NCI-H1105 treated with DMSO at 0.1 percent for 48 hours (cell line): ENCODE measurements around the gene ZNF474.
"Not testable (repeated sequence)": the region's sequence is repeated elsewhere in the genome, so short reads cannot be mapped to it uniquely, and the experiment has no call there.

Experiments
- DNase-seq: peaks from one replicate; lab custom pipeline; 2025; lab: John Stamatoyannopoulos, UW

ZNF474 gene

DNA sequence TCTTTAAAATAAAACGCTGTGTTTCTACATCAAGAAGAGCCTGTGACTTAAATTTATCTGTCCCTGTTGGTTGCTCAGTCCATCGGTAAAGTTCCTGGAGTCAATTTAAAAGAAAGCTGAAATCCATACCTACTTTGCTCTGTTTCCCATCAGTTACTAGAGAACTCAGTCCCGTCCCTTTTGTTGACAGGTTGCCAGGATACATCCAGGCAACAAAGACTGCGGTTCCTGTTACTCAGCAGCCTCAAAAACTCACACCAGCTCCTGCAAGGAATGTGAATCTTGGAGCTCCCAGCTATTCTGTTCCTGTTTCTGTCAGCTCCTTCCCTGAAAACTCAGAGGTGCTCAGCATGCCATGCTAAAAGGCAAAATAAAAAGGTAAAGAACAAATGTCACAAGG, at the start of gene ZNF474:
TSS of gene ZNF474 (plus strand) at position 241 of the 400 bp plus-strand sequence. CDS start 22,445 bp downstream, outside the sequence.
- no peak for DNase-seq

DNA sequence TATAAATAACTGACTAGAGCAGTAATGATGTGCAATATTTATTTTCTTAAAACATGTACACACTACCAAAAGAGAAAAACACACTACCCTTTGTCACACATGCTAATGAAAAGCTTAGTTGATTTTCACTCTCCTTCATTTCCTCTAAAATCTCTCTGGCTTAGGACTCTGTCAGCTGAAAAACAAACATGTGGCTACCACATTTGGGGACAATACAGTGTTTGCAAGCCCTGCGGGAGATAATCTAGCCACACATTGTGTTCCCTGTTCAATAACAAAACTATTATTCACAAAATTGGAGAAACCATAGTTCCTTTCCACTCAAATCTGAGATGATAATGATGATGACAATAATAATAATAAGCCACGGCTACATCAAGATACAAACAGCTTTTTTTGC, 47.8 kb upstream of the ZNF474 start:
- DNase-seq: no peak

DNA sequence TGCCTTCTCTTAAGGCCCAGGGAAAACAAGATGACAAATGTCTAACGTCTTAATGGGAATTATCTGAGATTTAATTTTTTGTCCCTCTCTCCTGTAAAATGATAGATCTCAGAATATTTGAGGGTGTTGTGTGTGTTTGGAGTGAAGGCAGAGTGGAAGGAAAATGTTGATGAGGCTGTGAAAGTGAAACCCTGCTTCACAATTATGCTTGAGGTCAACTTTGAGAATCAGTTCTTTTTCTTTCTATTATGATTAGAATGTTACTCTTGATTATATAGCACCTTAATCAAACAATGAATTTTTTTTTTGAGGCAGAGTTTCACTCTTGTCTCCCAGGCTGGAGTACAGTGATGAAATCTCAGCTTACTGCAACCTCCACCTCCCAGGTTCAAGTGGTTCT, 45.8 kb upstream of the ZNF474 start:
- no peak for DNase-seq

DNA sequence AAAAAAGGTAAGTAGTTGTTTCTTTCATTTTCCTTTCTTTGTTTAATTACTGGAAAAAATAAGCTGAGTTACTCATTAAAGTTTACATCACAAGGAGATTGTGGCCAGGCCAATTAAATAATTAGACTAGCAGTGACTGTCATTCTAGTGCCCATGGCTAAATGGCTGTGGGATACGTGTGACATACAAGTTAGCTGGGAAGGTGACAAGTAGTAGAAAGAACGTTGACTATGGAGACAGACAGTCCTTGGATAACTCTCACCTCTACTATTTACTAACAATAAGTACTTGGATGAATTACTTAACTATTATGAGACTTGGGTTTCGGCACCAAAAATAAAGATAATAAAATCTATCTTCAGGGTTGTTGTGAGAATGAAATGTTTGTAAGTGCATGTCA, 44.3 kb upstream of the ZNF474 start:
- DNase-seq: no peak

DNA sequence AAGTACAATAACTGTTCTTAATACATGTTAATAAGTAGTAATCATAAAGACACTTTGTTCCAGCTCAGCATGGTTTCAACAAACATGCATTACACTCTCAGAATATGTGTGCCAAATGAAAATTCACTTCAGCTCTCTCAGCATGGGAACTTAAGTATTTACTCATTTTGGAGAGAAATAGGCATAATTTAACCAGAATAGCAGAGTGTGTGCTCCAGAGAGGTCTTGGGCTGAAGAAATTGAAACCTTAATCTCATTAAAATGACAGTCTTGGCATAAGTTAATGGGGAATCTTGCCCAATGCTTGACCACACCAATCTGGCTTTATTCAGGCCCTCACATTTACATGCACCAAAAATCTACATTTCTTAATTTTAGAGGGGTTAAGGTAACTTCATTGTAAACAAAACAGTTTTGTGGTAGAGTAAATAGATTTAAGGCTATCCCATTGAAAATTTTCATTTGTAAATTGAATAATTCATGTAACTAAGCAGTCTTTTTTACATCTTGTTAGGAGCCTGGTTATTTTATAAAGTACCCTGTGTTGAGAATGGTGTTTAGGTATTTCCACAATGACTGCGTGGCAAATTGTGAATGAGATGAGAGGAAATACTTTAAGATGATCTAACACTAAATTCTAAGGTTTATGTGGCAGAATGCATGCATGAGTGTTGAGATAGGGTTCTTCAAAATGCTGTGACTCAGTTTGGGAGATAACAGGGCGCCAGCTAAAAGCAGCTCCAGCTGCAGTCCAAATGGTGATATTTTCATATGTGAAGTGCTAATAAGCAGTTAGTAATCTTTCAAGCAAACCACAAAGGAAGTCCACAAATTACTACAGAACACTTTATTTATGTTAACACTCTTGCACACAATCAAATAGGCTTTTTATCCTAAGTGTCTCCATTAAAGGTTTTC, 40.0 kb upstream of the ZNF474 start:
- no peak for DNase-seq

DNA sequence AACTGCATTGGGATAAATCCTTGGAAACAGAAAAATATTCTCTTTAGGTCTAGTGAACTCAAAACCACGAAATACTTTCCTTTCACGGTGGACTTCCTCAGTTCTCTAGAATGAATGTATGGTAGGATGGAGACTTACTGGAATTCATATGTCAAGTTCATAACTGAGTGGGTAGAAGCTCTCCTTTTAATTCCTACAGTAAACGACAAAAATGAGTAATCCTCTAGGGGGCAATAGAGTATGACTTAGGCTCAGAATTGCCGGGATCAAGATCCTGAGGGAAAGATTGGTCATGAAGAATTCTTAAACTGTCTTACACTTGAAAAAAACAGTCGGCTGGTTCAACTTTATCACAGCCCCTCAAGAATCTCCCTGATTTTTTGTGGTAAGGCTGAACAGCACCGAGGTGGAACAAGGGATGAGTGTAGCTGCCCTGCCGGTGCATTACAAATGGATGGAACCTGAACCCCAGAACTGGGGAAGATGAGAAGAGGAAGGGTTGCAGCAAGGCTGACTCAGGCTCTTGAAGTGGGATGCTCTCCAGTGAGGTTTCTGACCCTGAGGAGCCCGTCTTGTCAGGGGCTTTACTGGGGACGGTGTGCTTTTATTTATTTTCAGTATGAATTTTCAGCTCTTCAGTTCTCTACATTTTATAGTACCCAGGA, 37.3 kb upstream of the ZNF474 start:
- peak; percentile 5 for DNase-seq

DNA sequence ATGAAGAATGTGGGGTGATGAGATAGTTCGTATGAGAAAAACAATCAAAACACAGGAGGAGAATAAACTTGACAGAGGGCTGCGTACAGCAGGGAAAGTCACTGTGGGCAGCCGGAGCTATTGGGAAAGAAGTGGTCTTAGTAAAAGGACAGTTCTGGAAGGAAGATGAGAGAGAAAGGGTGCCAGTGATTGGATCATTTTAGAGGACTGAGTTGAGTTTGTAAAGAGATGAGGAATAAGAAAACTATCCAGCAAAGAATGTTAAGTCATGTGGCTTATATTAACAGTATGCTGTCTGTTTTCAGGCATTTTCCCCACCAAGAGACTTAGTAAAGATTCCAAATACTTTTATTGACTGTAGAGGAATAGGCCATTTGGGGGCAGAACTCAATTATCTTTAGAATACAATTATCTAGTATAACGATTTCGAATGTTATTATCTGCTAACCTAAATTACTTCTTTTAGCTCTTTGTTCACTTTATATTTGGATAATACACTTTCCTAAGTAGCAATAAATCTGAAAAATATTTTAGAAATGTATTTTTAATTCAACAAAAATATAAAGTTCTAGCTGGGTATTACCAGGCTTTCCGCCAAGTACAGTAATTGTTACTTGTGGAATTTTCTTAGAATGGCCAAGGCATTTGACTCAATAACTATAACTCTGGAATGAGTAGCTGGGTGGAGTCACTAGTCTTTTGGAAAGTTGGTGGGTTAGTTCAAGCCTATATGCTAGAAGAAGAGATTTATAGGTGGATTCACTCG, 35.7 kb upstream of the ZNF474 start:
- no peak for DNase-seq

DNA sequence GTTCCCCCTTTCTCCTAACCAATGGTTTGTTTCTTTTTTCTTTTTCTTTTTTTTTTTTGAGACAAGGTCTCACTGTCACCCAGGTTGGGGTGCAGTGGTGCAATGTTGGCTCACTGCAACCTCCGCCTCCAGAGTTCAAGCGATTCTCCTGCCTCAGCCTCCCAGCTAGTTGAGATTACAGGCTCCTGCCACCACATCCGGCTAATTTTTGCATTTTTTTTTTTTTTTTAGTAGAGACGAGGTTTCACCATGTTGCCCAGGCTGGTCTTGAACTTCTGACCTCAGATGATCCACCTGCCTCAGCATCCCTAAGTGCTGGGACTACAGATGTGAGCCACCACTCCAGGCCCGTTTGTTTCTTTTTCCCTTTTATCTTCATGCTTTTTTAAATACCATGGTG, 35.1 kb upstream of the ZNF474 start:
- not testable (repeated sequence) for DNase-seq

DNA sequence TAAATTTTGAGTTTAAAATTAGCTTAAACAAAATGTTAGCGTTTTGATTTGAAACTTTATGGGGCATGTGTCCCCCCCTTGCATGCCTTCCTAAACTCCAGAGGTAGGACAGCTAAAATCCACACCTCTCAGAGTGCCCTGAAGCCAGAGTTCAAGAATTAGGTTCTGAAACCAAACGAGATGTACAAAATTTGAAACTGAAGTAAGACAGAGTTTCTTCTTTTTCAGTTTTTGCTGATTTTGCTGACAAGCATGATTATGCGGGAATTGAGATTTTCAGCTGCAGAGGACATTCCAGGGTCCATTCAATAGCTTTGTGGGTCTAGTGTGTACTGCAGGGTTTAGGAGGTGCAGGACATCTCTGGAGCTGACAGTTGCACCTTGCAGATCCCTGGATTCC, 34.2 kb upstream of the ZNF474 start:
- no peak for DNase-seq

DNA sequence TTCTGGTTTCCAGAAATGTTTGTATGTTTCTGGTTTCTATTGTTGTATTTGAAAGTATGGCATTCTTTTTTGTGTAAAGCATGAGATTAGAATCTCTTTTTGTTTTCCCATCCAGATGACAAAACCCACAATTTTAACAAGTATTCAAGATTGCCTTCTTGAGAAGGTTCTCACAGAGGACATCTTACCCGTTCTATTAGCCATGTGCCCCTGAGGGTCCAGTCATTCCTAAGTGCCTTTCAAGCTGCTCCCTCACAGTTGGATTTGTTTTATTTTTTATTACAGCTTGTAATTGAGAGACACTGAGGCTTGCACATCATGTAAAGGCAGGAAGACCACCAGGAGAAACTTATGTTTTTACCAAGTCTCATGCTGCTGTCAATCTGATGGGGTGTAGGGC, 32.0 kb upstream of the ZNF474 start:
- DNase-seq: no peak

DNA sequence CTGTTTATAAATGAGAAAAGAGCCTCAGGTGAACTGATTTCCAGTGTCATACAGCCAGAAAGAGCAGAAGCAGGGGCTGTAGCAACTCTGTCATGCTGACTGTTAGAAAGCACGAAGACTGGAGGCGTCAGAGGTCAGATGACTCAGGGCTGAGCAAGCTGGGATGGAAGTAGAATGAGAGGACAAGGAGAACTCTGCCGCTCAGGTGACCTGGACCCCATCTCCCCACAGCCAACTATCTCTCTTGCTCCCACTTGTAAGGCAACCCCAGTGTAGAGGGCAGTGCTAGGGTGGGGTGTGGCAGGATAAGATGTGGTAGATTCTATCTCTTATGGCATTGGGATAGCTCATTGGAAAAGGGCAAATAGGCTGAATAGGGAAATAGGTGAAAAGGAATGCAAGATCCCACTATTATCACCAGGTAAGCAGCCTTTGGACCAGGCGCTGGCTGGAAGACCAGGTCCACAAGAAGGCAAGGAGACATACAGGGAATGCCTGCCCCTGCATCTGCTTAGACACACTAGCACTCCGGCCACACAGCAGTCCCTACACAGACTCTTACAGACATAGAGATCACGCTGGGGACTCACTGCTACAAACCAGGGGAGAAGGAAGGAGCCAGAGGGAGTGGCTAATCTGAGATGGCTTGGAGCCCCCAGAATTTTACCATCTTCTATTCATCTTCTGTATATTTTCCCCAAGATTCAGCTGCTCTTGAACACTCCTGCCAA, 30.1 kb upstream of the ZNF474 start:
- no peak for DNase-seq

DNA sequence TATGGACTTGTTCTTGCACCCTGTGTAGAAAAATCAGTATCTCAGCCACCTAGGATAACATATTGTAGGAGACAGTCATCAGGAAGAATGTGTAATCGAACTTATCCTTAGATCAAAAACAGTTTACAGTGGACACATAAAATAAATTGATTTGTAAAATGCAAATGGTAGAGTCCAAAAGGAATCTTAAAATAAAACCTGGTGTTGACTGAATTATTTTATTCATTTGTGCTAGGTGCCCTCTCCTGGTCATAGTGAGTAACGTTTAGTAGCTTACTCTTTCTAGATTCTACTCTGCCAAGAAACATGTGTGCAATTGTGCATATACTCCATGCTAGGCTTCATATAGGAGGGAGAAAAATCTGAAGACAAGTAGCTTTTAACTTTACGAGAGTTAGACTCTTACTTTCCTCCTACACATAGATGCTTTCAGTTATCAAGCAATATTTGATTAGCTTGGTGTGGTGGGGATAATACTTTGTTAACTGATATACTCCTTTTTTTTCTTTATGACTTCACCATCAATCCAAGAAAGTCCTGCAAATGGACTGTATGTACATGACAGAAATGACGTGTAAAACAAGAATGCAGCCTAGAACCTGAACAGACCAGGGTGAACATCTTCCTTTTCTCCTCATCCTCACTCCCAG, 27.6 kb upstream of the ZNF474 start:
- DNase-seq: peak; percentile 48

DNA sequence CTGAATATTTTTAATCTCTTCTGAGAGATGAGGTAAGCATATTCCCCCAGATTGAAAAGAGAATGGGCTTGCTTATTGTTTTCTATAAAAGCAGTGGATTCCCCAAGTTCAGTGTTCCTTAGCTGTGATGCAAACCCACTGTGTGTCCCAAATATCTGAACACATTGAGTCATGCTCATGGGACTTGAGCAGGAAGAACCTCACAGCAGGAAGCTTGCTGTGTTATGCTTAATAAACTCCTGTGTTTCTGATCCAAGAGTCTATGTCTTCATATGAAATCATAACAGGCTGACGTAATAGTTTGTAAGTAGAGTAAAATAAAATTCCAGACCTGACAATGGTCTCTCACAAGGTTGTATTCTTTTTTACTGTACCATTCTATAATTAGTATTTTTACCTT, 26.5 kb upstream of the ZNF474 start:
- no peak for DNase-seq

DNA sequence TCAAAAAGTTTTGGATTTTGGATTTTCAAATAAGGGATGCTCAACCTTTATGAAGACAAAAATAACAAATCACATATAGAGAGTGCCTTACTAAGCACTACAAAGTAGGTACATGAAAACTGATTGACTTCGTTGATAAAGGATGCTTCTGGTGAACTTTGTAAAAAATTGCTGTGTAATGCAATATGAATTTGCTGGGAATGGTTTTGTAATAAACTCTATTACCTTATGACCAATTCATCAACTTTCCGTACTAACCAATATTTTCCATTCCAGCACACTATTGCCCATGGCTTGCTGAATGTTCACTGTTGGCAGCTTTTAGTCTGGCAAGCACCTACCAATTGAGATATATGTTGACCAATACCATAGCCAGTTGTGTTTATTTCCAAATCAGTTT, 23.4 kb upstream of the ZNF474 start:
- no peak for DNase-seq

DNA sequence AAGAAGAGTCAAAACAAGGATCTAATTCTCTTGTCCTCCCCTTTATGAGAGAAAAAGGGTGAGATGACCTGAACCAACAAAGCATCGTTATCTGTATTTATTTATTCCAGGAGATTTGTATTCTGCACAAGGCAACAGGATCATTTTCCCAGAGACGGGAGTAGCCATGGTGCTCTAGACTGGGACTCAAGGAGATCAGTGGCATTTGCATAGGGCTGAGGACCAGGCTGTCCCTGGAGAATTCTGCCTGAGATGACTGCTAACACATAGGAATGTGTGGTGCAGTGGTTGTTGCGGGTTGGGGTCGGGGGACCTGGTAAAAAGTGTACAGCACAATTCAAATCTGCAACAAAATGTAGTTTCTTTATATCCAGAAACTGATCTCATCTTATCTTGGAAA, 22.3 kb upstream of the ZNF474 start:
- no peak for DNase-seq

DNA sequence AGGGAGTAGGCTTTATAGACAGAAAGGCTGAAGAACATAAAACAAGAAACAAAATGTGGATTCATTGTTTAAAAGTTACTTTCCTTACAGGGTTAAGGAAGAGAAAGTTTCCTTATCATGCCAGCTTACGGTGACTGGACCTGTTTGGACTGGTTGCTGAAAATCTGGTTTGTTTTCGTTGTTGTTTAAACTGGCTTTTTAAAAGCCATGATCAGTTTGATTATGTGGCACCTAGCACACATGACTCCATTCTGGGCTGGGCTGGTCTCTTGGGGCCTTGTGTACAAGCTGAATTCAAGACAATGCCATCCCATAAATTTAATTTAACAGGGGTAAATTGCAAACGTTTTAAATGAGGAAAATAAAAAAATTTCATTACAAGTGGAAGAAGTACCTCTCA, 18.4 kb upstream of the ZNF474 start:
- no peak for DNase-seq

DNA sequence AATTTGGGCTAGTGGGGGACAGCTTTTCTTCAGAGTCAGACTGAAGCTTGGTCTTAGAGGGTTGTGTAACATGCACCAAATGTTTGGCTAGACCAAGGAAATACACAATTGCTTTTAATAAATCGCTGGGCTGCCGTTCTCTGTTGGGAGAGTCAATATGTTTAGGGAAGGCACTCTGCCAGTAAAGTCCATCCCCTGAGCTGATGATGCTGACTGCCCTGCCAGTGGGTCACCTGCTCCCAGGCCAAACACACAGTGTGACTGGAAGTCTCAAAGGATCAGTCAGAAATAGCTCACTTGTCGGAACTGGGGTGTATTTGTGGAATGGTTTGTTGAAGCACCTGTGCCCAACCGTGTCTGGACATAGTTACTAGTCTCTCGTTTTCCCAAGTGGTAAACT, 17.9 kb upstream of the ZNF474 start:
- no peak for DNase-seq

DNA sequence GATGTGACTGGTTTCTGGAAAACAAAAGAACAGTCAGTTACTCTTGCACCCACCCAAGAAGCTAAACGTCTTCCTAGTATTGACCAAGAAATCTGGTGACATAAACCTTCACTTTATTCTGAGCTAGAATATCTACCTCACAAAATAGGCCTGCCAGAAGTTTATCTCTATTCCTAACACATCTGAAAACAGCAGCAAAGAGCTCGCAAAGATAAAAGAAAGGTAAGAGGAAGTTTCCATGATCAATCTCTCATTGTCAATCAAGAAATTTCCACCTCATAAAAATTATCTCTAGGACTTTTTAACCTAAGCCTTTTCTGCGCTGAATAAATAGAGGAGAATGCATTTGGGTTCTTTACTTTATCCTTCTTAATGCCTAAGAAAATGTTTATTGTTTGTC, 17.3 kb upstream of the ZNF474 start:
- no peak for DNase-seq

DNA sequence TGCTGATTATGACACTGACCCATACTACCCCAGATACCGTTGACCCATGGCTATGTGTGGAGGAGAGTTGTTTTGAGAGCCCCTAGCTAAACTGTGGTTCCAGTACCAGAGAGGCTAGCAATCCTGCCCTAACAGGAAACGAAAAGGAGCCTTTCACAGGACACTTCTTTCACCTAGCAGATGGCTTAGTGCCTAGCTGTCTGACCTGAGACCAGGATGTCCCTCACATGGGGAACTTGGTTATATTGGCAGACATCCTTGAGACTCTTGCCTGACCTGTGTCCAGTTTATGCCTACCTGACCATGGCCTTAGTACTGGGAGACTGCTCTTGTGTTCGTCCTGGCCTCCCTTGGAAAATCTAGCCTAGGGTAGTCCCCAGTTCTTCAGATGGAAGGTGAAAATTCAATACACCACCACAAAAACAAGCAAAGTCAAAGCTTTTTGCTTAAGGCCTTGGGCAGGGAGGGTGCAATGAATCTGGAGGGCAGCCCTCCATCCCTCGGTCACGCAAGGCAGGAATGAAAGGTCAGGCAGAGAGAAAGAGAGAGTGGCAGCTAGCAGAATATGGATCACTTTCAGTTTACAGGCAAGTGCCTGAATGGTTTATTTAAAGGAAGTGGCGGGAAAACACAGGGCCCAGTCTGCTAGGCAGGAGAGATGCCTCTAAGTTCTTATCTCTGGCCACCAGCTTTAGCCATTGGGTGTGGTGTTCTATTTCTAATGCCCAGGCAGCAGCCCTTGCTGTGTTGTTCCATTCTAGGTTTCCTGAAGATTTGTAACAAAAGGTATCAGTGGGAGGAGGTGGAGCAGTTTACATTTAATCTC, 16.4 kb upstream of the ZNF474 start:
- no peak for DNase-seq

DNA sequence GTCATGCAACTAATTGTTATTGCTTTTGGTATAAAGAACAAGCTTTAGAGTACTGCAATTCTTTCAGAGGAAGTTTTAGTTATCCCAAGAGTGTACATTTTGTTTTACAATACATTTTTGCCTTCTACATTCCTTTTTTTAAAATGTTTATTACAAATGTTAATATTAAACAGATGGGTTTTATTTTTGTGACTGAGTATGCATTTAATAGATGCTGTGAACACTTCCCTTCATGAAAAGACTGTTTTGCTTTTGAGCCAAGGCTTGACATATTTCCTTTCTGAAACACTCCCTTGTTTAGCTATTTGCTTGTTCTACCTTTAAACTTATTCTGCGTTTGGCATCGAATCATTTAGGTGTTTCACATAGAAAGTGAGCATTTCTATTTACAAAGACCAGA, 14.8 kb upstream of the ZNF474 start:
- no peak for DNase-seq
